HG03159 (cell line): ENCODE data around the gene FBXL13.
"Not testable (repeated sequence)": the region's sequence is repeated elsewhere in the genome, so short reads cannot be mapped to it uniquely, and the experiment has no call there.

Experiments used
- ATAC-seq: cut with Tn5 transposase; IDR thresholded peaks from one replicate; pipeline ENCODE4 v1.9.1; 2021; ENCODE audit warnings: mild to moderate bottlenecking, moderate library complexity; ENCODE audit not compliant: unreplicated experiment

FBXL13 gene

DNA sequence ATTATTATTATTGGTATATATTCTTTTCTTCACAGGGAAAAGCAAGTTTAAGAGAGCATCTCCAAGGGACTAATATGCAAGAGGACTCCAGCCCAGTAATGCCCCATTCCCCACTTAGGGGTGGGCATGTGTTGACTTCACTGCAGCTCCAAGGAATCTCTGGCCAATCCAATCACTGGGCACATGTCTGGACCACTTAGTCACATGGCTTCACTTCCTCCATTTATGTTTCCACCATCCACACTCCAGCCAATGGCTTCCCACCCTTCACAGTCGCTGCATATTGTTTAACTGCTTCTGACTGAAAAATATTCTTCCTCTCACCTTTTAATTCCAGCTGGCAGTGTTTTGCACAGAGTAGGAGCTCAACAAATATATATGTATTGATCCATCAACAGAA lies 43.6 kb downstream of the FBXL13 start:
- no peak for ATAC-seq

DNA sequence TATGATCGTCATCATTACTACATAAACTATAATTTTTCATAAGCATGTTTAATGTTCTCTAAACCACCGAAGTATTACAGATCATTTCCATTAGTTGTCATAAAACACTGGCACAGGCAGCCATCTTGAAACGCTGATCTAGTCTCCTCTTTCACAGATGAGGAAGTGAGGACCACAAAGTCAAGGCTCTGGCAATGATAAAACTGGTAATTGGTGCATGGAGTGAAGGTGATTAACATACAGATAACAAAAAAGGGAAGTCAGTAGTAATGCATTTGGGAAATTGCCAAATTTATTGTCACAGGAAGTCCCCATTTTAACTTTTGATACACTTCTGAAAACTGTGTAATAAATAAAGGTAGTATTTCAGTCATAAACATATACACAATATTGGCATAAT lies 49.3 kb downstream of the FBXL13 start:
- ATAC-seq = no peak

DNA sequence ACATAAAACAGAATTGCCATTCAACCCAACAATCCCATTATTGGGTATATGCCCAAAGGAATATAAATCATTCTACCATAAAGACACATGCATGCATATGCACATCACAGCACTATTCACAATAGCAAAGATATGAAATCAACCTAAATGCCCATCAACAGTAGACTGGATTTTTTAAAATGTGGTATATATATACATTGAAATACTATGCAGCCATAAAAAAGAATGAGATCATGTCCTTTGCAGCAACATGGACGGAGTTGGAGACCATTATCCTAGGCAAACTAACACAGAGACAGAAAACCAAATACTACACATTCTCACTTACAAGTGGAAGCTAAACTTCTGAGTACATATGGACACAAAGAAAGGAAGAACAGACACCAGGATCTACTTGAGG lies 51.0 kb downstream of the FBXL13 start:
- ATAC-seq = not testable (repeated sequence)

DNA sequence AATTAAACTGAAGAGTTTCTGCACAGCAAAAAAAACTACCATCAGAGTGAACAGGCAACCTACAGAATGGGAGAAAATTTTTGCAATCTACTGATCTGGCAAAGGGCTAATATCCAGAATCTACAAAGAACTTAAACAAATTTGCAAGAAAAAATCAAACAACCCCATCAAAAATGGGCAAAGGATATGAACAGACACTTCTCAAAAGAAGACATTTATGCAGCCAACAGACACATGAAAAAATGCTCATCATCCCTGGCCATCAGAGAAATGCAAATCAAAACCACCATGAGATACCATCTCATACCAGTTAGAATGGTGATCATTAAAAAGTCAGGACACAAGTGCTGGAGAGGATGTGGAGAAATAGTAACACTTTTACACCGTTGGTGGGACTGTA lies 53.1 kb downstream of the FBXL13 start:
- not testable (repeated sequence) for ATAC-seq

DNA sequence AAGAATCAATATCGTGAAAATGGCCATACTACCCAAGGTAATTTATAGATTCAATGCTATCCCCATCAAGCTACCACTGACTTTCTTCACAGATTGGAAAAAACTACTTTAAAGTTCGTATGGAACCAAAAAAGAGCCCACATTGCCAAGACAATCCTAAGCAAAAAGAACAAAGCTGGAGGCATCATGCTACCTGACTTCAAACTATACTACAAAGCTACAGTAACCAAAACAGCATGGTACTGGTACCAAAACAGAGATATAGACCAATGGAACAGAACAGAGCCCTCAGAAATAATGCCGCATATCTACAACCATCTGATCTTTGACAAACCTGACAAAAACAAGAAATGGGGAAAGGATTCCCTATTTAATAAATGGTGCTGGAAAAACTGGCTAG lies 53.7 kb downstream of the FBXL13 start:
- not testable (repeated sequence) for ATAC-seq

DNA sequence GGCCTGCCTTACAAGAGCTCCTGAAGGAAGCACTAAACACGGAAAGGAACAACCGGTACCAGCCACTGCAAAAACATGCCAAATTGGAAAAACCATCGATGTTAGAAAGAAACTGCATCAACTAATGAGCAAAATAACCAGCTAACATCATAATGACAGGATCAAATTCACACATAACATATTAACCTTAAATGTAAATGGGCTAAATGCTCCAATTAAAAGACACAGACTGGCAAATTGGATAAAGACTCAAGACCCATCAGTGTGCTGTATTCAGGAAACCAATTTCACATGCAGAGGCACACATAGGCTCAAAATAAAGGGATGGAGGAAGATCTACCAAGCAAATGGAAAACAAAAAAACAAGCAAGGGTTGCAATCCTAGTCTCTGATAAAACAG lies 56.3 kb downstream of the FBXL13 start:
- ATAC-seq = not testable (repeated sequence)

DNA sequence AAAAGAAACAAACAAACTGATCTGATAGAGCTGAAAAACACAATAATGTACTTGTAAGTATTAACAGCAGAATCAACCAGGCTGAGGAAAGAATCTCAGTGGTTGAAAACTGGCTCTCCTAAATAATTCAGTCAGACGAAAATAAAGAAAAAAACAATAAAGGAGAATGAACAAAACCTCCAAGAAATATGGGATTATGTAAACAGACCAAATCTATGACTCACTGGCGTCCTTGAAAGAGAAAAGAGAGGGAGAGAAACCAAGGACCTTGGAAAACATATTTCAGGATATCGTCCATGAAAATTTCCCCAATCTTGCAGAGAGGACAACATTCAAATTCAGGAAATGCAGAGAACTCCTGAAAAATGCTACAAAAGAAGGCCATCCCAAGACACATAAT lies 62.9 kb downstream of the FBXL13 start:
- no peak for ATAC-seq

DNA sequence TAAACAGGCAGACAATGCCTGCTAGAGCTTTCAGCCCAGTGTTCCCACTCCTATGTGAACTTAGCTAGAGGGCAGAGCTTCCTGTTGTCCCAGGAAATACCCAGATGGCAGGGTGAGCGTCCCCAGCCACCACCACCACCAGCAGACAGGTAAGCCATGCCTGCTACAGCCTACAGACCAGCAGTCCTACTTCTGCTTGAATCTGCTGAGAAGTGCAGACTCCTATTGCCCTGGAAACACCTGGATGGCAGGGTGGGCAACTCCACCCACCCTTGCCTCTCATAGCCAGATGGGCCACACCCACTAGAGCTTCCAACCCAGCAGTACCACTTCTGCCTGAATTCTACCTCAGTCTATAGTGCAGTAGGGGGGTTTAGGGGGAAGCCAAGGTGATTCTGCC lies 64.4 kb downstream of the FBXL13 start:
- no peak for ATAC-seq

DNA sequence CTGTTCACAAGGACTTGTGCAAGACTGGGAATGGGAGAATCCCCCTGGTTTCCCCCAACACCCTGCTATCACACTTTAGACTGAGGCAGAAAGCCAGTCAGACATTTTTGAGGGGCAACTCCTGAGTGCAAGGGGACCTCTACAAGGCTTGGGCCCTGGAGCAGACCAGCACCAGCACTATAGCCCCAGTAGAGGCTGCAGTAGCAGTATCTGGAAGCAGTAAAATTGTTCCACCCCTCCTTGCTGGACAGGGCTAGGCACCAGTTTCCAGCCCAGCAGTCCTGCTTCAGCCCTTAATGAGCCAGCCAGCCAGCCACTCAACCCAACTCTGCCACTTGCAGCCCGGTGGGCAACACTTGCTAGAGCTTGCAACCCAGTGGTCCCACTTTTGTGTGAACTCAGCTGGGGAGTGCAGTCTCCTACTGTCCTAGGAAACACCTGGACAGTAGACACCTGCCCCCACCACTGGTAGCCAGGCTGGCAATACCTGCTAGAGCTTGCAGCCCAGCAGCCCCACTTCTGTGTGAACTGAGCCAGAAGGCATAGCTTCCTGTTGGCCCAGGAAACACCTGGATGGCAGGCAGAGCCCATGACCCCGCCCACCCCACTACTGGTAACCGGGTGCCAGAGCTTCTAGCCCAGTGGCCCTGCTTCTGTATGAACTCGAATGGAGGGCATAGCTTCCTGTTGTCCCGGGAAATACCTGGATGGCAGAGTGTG lies 65.0 kb downstream of the FBXL13 start:
- no peak for ATAC-seq

DNA sequence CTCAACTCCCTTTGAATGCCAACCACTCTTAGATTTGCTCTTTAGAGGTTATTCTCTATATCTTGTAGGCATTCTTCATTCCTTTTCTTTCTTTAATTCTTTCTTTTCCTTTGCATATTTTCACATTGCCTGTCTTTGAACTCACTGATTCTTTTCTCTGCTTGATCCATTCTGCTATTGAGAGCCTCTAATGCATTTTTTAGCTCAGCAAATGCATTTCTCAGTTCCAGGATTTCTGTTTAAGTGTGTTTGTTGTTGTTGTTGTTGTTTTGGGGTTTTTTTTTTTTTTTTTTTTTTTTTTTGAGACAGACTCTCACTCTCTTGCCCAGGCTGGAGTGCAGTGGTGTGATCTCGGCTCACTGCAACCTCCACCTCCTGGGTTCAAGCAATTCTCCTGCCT lies 71.6 kb downstream of the FBXL13 start:
- no peak for ATAC-seq

DNA sequence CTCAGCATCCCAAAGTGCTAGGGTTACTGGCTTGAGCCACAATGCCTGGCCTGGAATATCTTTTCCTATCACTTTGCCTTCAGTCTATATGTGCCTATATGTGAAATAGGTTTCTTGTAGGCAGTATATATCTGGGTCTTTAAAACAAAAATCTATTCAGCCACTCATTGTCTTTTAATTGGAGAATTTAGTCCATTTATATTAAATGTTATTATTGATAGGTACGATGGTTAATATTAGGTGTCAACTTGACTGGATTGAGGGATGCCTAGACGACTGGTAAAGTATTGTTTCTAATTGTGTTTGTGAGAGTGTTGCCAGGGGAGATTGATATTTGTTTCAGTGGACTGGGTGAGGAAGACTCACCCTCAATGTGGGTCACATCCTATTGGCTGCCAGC lies 73.4 kb downstream of the FBXL13 start:
- ATAC-seq = no peak

DNA sequence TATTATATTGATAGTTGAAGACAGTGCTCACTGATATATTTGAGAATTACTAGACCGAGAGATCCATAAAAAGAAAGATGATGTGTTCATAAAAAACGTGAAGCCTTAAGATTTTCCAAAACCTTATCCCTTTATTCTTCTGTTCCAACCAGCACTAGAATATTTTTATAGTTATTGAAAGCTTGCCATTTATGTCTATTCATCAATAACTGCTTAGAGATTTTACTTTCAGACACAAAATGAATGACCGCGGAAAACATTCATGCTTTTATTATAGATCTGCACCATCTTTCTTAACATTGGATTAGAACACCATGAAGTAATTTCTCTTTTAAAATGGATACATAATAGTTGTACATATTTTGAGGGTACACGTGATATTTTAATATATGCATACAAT lies 77.6 kb downstream of the FBXL13 start:
- ATAC-seq = no peak

DNA sequence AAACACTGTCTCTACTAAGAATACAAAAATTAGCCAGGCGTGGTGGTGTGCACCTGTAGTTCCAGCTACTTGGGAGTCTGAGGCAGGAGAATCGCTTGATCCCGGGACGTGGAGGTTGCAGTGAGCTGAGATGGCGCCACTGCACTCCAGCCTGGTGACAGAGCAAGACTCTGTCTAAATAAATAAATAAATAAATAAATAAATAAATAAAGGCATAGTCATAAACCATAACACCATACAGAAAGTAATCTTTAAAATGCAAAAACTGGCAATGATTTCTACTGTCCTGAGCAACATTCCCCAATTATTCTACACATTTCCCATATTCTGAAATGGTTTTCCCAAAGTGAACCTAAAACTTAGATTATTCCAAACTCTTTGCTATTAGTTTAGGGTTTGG lies 79.0 kb downstream of the FBXL13 start:
- not testable (repeated sequence) for ATAC-seq

DNA sequence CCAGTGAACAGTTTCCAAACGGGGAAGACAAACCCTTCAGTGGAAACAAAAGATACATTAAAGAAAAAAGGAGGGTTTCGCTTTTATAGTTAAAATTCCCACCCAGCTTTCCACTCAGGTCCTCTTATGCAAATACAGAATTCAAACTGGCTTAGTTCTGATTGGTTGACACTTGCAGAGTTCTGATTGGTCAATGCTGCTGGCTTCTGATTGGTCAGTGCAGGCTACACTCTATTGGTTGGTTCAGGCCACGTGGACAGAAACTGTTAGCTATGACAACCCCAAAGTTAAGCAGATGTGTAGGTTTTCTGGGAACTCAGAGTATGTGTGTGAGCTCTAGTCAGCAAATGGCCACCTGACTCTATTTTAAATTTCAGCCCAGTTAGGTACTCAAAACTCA lies 80.0 kb downstream of the FBXL13 start:
- ATAC-seq = no peak

DNA sequence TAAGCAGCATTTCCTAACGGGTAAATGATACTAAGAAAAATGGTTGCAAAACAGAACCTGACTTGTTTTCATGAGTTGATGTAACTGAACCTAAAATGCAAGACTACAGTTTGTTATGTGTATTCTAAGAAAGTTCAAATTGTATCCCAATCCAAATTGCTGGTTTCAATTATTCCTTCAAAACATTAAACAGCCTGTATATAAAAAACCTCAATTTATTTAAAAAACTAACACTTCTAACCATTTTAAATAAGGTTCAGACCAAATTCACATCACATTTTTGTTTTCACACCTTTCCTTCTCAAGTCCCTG lies 80.9 kb downstream of the FBXL13 start:
- no peak for ATAC-seq

DNA sequence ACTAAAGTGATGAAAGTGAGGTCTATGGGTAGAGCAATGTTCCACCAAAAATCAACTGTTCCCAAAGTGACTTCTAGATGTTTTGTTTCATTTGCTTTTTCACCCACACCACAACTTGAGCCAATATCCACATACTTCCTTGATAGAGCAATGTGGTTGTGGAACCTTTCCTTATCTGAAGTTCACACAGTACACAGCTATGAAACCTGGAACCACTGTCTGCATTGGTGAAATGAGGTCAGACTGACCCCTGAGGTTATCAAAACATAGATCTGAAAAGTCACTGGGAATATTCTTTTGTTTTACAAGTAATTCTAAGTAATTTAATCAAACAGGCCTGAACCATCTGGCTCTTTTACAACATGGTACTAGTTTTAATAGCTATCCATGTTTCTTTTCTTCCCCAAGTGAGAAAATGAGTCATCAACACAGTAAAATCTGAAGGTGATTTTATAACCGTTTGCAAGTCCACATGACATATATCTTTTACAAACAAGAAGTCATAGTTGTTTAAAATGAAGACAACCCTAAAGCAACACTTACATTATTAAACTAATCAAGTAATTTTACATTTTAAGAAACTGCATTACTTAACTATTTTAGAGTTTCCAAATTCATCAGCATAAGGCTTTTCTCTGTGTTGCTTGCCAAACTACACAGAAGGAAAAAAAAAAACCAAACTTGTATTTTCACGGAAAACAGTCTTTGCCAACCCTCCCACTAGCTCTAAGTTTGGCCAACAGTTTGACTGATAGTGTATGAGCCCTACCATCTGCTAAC lies 81.5 kb downstream of the FBXL13 start:
- ATAC-seq = no peak

DNA sequence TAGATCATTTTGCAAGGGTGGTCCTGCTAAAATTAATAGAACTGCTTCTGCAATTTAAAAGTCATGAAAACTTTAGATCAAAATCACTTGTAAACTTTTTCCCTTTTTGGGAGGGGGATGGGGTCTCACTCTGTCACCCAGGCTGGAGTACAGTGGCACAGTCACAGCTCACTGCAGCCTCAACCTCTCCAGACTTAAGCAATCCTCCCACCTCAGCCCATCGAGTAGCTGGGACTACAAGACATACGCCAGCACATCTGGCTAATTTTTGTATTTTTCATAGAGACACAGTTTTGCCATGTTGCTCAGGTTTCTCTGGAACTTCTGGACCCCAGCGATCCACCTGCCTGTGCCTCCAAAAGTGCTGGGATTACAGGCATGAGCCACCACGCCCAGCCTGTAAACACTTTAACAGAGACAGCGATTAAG lies 82.1 kb downstream of the FBXL13 start:
- no peak for ATAC-seq

DNA sequence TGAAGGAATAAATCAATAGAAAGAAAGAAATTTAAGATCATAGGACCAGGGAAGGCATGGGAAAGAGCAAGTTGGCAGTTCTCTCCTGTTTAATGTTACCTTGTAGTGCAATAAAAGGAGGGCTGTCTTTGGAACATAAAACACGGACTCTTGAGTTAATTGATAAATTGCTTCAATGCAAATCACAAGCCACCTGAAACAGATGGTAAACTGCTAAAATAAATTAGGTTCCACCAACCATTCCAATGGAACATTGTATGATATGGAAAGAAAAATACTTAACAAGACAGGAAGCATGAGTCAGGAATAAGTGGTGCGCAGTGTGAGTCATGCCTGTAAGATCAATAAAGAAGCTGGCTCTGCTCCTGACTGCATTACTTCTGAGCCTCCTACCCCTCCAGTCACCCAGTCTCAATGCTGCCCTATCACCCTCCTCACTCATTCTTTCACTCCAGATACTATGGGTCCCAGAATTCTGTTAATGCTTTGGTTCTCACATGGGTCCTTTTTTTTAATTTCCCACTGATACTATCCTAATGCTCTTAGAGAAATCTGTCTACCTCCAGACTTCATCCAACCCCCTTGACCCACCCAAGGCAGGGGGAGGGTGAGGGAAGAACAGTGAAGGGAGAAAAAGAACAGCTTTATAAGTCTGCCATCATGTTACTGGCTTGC lies 82.9 kb downstream of the FBXL13 start:
- ATAC-seq = no peak

DNA sequence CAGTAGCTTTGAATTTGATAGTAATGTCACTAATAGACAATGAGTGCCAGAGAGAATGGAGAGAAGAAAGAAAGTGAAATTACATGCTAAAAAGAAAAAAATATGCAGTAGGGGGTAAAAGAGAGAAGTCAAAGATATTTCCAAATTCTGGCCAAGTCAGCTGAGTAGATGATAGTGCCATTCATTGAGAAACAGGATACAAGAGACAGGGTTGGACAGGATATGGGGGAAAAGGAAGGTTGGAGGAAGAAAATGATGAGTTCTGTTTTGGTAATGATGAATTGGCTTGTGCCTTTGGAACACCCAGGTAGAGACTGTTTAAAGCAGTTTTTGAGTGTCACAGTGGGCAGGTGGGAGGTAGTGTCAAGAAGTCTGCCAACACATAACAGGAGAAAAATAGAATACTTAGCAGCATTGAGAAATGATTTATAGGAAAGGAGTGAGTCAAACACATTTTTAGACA lies 83.5 kb downstream of the FBXL13 start:
- ATAC-seq = no peak

DNA sequence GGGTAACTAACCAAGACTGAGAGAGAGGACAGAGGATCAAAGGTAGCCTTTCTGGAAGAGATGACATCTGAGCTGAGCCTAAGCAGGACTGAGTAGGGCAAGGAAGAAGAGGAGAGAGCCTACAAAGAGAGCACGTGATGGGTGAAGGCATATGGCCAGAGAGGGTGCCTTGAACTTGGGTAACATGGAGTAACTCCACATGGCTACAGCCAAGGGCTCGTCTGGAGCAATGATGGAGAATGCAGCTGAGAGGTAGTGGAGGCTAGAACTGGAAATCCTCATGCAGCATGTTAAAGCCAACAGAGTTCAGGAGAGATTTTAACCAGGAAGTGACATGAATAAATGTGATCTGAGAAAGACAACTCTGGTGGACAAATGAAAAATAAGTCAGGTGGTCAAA lies 84.0 kb downstream of the FBXL13 start:
- no peak for ATAC-seq

DNA sequence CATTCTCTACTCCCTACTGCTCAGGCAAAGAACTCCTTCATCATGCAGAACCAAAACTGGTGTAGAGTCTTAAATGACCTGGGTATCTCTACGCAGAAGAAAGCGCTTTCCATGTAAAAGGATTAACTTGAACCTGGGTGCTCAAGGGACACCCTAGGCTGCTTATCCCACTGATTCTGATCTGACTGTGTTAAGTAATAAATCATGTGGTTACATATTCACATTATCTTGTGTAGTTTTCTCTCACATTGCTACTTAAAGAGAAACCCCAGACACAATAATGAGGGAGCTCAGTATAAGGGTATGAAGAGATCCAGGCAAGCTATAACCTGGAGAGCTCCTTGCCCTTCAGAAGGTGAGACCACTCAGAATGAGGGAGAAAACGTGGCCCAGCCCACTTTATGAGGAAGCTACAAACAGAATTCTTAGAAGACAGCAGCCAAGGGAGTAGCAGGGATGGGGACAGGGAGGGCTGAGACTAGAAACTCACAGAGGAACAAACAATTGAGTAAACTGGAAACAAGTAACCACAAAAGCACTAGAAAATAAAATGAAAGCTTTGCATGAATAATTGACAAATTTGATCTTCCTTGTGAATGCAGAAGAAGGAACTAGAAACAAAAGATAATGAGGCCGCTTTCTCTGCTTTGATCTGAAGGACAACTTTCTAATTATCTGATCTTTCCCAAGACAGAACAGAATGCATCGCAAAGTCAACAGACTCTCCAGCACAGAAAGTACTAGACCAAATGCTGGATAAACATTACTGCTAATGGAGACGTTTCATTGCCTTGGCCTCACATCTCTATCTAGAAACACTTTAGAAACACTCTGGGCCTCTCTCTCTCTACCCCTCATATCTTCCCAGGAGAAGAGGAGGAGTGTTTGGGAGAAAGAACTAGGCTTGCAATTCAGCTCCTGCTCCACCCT lies 85.7 kb downstream of the FBXL13 start:
- no peak for ATAC-seq
